Measurements from ENCODE around the gene ENPP3. TPM values are rescaled to one million over a fixed set of nuclear protein-coding genes. Genes with fewer than 3 reads are reported as not detected.

ENPP3 gene
- total and polyA plus RNA-seq, 2 of the 13 experiments (the other 11 are each of a cell fraction or from before 2014, with no cell fraction given) = 40.0 to 75.4 TPM

- peak; percentile 94 for TF ChIP-seq MAX (IDR thresholded peaks at IDR 0.05)
- peak; percentile 95; the same call in 1 of the 2 replicates for TF ChIP-seq ZNF775 (CRISPR knock-in tag; IDR thresholded peaks at IDR 0.05; ENCODE audit: borderline replicate concordance)
- TF ChIP-seq, protein P1, sequence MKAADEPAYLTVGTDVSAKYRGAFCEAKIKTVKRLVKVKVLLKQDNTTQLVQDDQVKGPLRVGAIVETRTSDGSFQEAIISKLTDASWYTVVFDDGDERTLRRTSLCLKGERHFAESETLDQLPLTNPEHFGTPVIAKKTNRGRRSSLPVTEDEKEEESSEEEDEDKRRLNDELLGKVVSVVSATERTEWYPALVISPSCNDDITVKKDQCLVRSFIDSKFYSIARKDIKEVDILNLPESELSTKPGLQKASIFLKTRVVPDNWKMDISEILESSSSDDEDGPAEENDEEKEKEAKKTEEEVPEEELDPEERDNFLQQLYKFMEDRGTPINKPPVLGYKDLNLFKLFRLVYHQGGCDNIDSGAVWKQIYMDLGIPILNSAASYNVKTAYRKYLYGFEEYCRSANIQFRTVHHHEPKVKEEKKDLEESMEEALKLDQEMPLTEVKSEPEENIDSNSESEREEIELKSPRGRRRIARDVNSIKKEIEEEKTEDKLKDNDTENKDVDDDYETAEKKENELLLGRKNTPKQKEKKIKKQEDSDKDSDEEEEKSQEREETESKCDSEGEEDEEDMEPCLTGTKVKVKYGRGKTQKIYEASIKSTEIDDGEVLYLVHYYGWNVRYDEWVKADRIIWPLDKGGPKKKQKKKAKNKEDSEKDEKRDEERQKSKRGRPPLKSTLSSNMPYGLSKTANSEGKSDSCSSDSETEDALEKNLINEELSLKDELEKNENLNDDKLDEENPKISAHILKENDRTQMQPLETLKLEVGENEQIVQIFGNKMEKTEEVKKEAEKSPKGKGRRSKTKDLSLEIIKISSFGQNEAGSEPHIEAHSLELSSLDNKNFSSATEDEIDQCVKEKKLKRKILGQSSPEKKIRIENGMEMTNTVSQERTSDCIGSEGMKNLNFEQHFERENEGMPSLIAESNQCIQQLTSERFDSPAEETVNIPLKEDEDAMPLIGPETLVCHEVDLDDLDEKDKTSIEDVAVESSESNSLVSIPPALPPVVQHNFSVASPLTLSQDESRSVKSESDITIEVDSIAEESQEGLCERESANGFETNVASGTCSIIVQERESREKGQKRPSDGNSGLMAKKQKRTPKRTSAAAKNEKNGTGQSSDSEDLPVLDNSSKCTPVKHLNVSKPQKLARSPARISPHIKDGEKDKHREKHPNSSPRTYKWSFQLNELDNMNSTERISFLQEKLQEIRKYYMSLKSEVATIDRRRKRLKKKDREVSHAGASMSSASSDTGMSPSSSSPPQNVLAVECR (CRISPR knock-in tag; IDR thresholded peaks at IDR 0.05; ENCODE audit: borderline replicate concordance) = peak; percentile 99
- peak; percentile 100 for TF ChIP-seq ZNF670 (CRISPR knock-in tag; IDR thresholded peaks at IDR 0.05; ENCODE audit: borderline replicate concordance)
- TF ChIP-seq ZNF678 (CRISPR knock-in tag; IDR thresholded peaks at IDR 0.05) = peak; percentile 98
- no peak for TF ChIP-seq HDAC6 (IDR thresholded peaks at IDR 0.05; ENCODE audit: low read depth, low read length)
- TF ChIP-seq SKI (IDR thresholded peaks at IDR 0.05; ENCODE audit: partially characterized antibody) = peak; percentile 82
- no peak for TF ChIP-seq EZH2 (conservative IDR thresholded peaks at IDR 0.05; ENCODE audit: low read depth, low read length)
- peak; percentile 65 for TF ChIP-seq ONECUT2 (CRISPR knock-in tag; IDR thresholded peaks at IDR 0.05)
- peak; percentile 100 for TF ChIP-seq SMAD3 (CRISPR knock-in tag; IDR thresholded peaks at IDR 0.05)
- peak; percentile 77; the same call in 1 of the 2 replicates for TF ChIP-seq ZNF460 (CRISPR knock-in tag; IDR thresholded peaks at IDR 0.05; ENCODE audit: borderline replicate concordance)
- peak; percentile 82; the same call in 1 of the 2 replicates for TF ChIP-seq KLF9 (CRISPR knock-in tag; IDR thresholded peaks at IDR 0.05; ENCODE audit: low read depth)
- no peak for TF ChIP-seq SCMH1 (CRISPR knock-in tag; IDR thresholded peaks at IDR 0.05; ENCODE audit: borderline replicate concordance)
- 0 out of 2 replicates have a peak, but pooled peaks have one; percentile 70 for TF ChIP-seq ZNF484 (CRISPR knock-in tag; IDR thresholded peaks at IDR 0.05; ENCODE audit: borderline replicate concordance, low read depth)
- peak; percentile 95 for TF ChIP-seq ZNF337 (CRISPR knock-in tag; IDR thresholded peaks at IDR 0.05; ENCODE audit: borderline replicate concordance, low read depth)
- peak; percentile 96 for TF ChIP-seq HOXD1 (CRISPR knock-in tag; IDR thresholded peaks at IDR 0.05)
- TF ChIP-seq ZNF431 (CRISPR knock-in tag; IDR thresholded peaks at IDR 0.05; ENCODE audit: borderline replicate concordance, low read depth) = peak; percentile 97
- peak; percentile 48; the same call in 1 of the 2 replicates for TF ChIP-seq DPF2 (CRISPR knock-in tag; IDR thresholded peaks at IDR 0.05; ENCODE audit: borderline replicate concordance, low read depth)
- TF ChIP-seq ZBTB14 (CRISPR knock-in tag; IDR thresholded peaks at IDR 0.05) = peak; percentile 52; the same call in 1 of the 2 replicates
- TF ChIP-seq ZNF556 (CRISPR knock-in tag; IDR thresholded peaks at IDR 0.05; ENCODE audit: borderline replicate concordance) = peak; percentile 100
- TF ChIP-seq ISX (CRISPR knock-in tag; conservative IDR thresholded peaks at IDR 0.05) = no peak
- TF ChIP-seq BORCS8-MEF2B (CRISPR knock-in tag; IDR thresholded peaks at IDR 0.05) = peak; percentile 98
Observed at GRCh38 chr6:131627724-131628682, 9.1 kb upstream of the ENPP3 start, which contains the start of gene MED23 (continued).
